H1 (cell line): ENCODE results near the gene CAMTA1.

Experiments used
- RAD21 ChIP-seq, 2 experiments: IDR thresholded peaks in 1 of 2; conservative IDR thresholded peaks in 1 of 2; 2 replicates each; pipeline ENCODE4 v1.6.1; 2011; ENCODE audit warnings: low read depth in 2 of 2, low read length in 2 of 2, improper control_type of control experiment in 1 of 2, inconsistent platforms in 1 of 2, mild to moderate bottlenecking in 1 of 2, moderate library complexity in 1 of 2
- SRF ChIP-seq: IDR thresholded peaks from 2 replicates; pipeline ENCODE4 v1.6.1; 2011; ENCODE audit warnings: mild to moderate bottlenecking, low read depth, low read length, moderate library complexity

- TF ChIP-seq RAD21 (IDR thresholded peaks at IDR 0.05 in 1 of 2, conservative IDR thresholded peaks at IDR 0.05 in 1 of 2; ENCODE audit: low read depth in 2 of 2, low read length in 2 of 2) (no peak), SRF (no peak)
Measured at GRCh38 chr1:7733276-7733675, 948.0 kb downstream of the CAMTA1 start.
